ENCODE measurements around the gene RGS9BP. TPM values are rescaled to one million over a fixed set of nuclear protein-coding genes. Genes with fewer than 3 reads are reported as not detected.

Gene RGS9BP
- total and polyA plus RNA-seq, 2 of the 13 experiments (the other 11 are each of a cell fraction or from before 2014, with no cell fraction given) = 0.01 TPM; not detected in 1

- TF ChIP-seq ZC3H4 (CRISPR knock-in tag; IDR thresholded peaks at IDR 0.05; ENCODE audit: borderline replicate concordance) (no peak), KAT7 (CRISPR knock-in tag; IDR thresholded peaks at IDR 0.05; ENCODE audit: borderline replicate concordance) (no peak; the same call in 1 of the 2 replicates), NRL (CRISPR knock-in tag; IDR thresholded peaks at IDR 0.05; ENCODE audit: borderline replicate concordance) (no peak), NFIB (CRISPR knock-in tag; IDR thresholded peaks at IDR 0.05; ENCODE audit: borderline replicate concordance) (no peak), YEATS2 (CRISPR knock-in tag; IDR thresholded peaks at IDR 0.05; ENCODE audit: borderline replicate concordance) (no peak), ATF4 (CRISPR knock-in tag; IDR thresholded peaks at IDR 0.05) (no peak), ETV5 (CRISPR knock-in tag; IDR thresholded peaks at IDR 0.05; ENCODE audit: borderline replicate concordance) (no peak), POLR2AphosphoS2 (IDR thresholded peaks at IDR 0.05; ENCODE audit: low read depth, low read length) (no peak), CREB3 (CRISPR knock-in tag; IDR thresholded peaks at IDR 0.05) (peak; percentile 24; the same call in 1 of the 2 replicates), NR0B2 (CRISPR knock-in tag; IDR thresholded peaks at IDR 0.05) (no peak; the same call in none of the 2 replicates), ASH2L (IDR thresholded peaks at IDR 0.05; ENCODE audit: insufficient read length, low read depth, low read length) (peak; percentile 65), STAT6 (CRISPR knock-in tag; IDR thresholded peaks at IDR 0.05; ENCODE audit: borderline replicate concordance) (no peak), E2F1 (CRISPR knock-in tag; IDR thresholded peaks at IDR 0.05) (no peak), ZNF747 (CRISPR knock-in tag; IDR thresholded peaks at IDR 0.05; ENCODE audit: borderline replicate concordance) (no peak), WIZ (CRISPR knock-in tag; IDR thresholded peaks at IDR 0.05) (no peak), TARDBP (CRISPR knock-in tag; IDR thresholded peaks at IDR 0.05) (no peak), PBX3 (CRISPR knock-in tag; IDR thresholded peaks at IDR 0.05; ENCODE audit: borderline replicate concordance) (no peak), SKIL (CRISPR knock-in tag; IDR thresholded peaks at IDR 0.05; ENCODE audit: borderline replicate concordance) (no peak)
Observed at GRCh38 chr19:32691952-32692726, 16.5 kb downstream of the RGS9BP start (continued).

Measured in HepG2 (cell line).